GM18499 (cell line): ENCODE results near the gene MSI2.

ENCODE experiments used
- ATAC-seq: cut with Tn5 transposase; IDR thresholded peaks from one replicate; pipeline ENCODE4 v1.9.1; 2021; ENCODE audit warnings: moderate number of reproducible peaks; ENCODE audit not compliant: insufficient read depth, unreplicated experiment

Gene MSI2

DNA sequence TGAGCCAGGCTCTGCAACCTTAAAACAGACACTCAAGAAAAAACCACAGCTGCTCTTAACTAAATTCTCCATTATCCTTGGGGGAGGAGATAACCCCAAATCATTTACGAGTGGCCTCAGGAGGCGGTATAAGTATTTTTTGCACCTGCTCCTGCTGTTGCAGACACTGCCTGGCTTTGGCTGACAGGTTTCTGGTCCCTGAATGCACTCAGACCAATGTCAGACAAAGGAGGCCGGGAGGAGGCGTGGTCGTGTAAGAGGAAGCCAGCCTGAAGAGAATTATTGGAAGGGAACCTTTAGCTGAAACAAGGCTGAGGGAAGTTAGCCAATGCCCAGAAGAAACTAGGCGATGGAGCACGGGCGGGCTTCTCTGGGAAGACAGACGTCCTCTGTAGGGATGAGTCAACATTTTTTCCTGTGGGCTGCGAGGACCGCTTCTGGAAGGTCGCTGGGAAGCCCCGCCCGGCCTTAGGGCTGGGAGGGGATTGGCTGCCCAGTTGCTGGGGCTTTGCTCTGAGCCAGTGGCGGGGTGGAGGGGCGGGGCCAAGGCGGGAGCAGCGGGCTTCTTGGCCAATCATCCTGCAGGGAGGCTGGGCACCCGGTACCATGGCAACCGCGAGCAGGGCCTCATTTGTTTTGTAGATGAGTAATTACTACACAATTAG lies 406.5 kb downstream of the MSI2 start:
- no peak for ATAC-seq

DNA sequence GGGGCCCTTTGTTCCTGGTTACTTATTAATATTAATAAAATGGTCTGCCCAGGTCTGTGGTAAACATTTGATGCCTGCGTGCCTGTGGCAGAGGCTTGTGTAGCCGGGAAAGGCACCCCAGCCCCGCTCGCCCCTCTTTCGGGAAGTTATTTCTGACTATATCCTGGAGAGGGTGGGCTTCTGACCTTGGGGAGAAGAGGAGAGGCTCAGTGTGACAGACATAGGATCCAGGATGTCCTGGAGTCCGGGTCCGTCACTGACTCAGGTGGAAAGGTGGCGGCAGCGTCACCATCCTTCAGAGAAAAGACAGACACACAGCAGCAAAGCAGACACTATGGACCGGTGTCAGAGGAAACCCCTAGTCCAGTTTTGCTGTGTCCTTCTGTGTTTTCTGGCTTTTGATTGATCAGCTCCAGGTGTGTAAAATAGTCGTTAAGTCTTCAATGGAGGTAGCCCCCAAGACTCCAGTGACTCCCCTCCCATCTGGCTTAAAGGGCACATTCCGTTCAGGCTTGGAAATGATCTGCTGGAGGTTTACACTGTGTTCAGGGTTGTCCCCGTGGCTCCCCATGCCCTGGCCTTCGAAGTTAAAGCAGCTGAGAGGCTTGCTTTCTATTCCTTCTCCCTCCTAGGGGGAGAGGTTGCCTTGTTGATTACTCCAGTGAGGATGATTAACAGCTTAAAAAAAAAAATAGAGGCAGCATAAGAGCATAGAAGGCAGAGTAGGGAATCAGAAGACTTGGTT lies 407.2 kb downstream of the MSI2 start:
- ATAC-seq = no peak

DNA sequence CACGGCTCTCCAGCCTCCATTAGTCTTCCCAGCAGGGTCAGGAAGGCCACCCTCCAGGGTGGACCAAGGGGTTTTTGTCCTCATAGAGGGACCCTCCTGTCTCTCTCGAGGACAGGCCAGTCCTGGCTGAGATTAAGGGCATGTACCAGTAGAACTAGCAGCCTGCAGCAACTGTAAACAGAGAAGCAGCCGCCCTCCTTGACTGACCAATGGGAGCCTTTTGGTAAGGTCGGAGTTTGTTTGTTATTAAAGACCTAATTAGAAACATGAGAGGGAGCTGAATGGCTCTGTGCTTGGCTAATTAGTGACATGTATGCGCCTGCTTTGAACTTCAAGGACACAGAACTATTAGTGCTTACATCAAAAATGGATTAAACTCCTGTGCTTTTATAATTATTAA lies 408.8 kb downstream of the MSI2 start:
- no peak for ATAC-seq

DNA sequence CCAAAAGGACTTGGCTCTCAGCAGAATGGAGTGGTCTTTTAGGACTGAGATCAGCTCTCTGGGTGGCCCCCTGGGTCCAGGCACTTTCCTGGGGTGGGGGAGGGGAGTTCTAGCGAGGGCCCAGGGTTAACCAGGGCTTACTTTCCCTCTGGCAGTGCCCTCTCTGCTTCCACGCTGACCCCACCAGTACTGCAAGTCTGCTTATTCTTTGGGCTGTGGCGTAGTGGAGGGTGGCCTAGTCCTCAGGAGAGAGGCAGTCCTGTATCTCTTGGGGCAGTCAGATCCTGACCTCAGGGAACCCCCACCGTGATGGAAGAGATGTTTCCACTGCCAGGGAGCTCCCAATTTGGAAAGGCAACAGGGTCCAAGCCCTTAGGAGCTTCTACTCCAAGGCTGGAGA lies 409.4 kb downstream of the MSI2 start:
- ATAC-seq = no peak

DNA sequence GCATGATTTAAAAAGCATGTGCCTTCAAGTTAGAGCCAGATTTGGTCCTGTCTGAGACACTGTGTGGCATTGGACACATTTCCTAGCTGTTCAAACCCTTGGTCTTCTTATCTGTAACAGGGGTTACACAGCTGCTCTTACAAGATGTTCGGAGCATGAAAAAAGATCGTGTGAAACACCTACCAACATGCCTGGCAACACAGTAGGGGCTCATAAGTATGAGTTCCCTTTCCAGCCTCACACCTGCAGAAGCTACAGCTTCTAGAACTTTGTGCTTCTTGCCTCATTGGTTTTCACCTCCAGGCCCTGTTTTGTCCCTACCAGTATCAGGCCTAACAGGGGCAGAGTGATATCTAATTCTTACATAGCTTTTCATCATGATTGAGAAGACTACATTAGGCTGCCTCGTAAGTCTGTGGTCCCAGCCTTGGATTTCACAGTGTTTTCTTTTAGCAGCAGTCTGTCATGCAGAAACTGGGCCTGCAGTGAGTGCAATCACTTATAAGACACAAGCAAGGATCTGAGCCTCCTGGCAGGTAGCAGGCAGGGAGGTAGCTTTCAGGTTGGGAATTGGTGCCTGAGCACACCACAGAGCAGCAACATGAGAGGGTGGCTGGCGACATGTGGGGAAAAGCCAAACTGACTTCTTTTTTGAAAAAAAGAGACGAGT lies 410.0 kb downstream of the MSI2 start:
- no peak for ATAC-seq

DNA sequence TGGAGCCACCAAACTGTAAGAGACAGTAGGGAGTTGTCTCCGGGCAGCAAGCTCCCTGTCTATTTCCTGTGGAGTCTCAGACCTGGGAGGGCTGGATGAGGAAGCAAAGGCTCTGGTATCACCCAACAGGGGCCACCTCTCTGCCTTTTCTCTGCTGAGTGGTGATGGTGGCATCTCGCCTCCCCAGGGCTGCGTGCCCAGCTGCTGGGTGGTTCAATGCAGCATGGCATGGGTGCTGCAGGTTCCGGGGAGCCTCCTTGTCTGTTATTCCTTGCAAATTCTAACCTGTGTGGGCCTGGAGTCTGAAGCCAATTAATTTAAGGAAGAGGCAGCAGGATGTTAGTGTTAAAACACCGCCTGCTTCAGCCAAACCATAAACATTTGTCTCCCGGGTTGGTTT lies 410.6 kb downstream of the MSI2 start:
- ATAC-seq = no peak

DNA sequence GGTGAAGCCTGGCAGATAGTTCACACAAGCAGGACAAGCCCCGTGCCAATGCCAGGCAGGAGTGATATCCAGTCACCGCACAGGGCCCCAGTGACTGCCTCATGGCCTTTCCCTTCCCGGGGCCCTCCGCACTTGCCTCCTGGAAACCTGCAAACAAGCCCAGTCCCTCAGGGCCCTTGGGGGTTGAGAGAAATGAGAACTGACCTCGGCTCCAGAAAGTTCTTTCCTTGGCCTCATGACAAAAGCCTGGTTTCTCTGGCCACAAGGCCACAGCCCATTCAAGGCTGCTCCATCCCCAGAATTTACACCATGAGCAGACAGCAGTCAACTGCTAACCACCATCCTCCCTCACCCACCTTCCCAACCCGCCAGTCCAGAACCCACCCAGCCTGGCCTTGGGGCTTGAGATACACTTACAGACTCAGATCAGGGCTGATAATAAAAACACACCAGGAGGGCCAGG lies 411.2 kb downstream of the MSI2 start:
- ATAC-seq = no peak

DNA sequence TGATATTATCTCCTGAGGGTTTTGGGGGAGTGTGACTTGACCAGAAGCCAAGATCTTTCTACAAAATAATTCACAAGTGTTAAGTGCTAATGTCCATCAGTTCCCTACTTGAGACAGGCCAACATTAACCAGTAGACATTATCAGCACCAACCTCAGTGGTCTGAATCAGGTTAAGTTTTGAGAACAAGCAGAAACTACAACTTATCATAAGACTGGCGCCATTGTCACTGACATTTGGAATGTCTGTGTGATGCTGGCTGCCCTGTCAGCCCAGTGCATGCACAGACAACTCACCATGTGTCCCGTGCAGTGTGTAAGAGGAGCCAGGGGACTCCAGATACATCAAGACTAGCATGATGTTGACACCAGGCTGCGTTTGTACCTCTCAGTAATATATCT lies 412.0 kb downstream of the MSI2 start:
- ATAC-seq = no peak

DNA sequence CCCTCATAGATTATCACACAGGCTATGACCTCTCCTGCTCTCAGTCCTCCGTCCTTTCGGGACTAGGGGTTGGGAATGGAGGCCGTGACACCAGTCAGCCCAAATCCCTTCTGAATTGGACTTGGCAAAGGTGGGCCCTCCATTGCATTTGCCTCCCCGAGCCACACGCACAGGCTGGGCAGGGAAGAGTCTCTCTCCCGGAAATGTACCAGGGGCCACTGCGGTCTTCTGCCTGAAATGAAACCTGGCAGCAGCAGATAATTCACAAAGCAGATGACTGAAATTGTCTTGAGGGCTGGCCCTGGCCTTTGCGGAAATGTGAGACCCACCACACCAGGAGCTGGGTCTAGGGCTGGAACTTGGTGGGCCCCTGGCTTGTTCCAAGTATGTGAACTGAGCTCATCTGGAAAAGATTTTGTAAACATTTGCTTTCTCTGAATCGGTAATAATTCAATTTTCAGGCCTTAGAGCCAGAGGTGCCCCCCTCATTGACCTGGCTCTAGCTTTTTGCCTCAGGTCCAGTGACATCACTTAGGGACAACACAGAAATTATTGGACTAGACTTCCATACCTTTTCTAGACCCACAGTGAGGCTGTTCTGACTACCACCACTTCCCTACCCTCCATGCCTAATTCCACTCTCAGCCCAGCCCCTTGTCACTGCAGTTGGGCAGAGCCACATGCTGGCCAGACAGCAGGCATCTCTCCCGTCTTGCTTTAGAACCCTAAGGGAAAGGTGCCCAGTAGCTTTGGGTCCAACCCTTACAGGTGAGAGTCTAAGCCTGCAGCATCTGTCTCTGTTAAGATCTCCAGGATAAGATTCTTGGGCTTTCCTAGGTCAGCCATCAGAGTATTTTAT lies 413.6 kb downstream of the MSI2 start:
- ATAC-seq = no peak

DNA sequence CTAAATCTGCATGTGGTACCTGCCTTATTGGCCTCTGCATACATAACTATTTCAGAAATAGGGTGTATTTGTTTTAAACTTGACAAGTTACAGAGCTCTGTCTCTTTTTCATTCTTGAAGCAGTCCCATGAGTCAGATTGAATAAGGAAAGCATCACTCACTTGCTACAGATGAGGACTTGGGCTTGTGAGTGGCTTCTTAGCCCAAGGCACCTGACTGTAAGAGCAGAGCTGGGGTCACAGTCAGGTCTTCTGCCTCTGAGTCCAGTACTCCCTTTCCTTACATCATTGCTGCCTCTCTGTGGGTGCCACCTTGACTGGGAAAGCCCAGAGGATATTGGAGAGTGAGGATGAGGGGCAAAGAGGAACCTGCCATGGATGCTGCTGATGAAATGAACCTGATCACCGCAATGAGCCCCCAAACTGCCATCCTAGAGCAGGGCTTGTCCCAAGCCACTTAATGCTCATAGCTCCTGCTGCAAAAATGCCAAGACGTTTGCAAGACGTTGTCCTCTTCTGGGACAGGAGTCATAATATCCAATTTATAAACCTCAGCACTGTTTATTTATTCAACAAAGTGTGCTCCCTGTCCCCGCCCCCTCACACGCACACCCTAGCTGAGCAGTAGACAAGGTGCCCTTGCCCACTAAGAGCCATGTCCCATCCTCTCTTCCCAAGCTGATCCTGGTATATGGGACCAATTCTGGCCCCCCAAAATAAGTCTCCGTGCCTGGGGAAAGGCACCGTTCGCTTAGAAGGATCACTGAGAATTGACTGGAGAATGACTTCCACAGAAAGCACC lies 414.6 kb downstream of the MSI2 start:
- no peak for ATAC-seq

DNA sequence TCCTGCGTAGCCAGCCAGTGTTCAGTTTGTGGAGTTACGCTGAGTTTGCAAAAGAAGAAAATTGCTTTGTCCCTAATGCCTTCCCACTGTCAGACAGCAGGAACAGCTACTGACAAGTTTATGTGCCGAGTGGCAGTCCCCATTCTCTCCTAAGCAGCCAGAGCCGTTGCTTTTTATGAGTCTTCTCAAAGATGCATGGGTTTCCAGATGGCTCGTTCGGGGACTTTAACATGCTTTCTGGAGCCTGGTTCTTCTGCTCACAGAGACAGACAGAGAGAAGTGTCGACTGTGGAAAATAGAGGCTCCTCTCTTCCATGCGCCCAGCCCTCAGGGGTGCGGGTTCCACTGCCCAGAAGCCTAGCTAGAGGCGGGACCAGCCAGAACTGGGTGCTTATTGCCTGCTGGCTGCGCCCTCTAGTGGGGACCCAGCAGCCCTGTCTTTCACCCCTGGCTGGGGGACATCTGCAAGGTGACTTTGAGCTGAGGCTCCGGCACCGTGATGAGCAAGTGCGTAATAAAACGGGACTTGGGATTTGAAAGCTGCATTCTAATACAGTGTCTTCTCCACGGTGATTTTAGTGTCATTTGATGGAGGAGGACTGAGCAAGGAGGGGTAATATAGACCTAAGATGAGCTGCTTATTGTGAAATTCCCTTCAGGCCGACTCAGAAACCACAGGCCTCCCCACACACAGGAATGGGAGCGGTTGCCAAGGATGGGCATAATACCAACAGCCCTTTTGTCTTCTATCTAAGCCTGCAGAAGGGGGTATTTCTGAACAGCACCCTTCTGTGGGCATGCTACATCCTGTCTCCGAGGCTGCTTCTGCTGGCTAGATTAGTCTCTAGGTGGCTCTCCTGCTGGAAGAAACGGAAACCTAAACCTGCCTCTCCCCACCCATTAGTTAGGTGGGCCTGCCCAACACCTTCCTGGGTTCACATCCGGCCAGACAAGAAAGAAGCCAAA lies 415.6 kb downstream of the MSI2 start:
- no peak for ATAC-seq

DNA sequence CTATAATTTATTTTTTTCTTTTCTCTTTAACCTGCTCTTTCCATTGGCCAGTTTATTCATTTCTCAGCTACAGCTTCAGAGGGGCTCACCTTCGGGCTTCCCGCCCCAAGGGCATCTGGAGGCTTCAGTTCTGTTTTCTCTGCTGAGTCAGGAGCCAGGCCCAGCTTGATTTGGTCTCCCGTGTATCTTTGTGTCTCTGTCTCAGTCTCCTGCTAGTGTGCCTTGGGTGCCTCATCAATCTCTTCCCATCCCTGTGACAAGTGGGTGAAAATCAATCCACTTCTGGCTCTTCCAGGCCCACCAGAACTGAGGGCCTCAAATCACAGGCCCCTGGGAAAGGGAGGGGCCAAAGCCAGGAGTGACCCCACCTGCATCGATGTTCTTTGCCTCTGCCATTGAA lies 416.6 kb downstream of the MSI2 start:
- ATAC-seq = no peak

DNA sequence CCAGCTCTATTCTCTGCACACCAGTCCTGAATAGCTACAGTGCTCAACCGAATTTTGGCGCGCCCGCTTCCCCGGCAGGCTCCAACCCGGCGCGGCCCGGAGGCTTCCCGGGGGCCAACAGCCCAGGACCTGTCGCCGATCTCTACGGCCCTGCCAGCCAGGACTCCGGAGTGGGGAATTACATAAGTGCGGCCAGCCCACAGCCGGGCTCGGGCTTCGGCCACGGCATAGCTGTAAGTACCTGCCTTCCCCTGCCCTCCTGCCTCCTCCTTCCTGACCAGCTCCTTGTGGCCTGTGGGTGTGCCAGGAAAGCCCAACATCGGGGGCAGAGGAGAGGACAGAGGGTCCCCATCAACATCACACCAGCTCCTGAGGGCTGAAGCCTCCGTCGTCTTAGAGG lies 418.6 kb downstream of the MSI2 start:
- no peak for ATAC-seq

DNA sequence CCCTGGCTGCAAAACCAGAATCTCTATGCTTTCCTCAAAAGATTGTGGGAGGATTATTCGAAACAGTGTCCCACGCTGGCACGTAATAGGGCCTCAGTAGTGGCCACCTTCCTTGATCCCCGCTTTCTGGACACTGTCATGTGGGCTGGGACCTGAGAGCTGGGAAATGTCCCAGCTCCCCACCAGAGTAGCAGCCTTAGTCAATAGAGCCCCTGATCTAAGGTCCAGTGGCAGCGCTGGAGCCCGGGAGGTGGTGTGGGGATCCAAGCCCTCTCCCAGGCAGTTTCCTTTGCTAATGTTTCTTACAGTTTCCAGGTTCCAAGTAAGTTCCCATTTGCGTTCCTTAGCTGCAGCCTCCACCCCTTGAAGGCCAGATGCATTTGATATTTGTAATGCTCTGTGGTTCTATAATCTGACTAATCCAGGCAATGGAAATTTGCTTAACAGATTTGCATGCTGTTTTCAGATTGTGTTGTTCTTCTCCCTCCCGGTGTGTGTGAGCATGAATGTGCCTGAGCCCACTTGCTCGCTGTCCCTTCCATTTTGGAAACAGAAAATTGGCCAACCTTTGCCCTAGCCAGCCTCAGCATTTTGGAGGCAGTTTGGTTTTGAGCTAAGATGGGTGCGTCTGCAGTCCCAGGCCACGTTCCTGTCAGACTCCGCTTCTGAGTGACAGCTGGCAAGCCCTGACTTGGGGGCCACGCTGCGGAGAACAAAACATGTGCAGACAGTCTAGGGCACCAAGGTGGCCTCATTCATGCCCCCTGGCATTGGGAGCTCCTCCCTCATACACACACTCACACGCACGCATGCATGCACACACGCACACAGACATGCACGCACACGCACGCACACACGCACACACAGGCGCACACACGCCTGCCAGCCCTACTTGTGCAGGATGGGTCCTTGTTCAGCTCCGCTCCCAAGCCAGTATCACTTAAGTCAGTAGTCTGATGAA lies 419.4 kb downstream of the MSI2 start:
- no peak for ATAC-seq

DNA sequence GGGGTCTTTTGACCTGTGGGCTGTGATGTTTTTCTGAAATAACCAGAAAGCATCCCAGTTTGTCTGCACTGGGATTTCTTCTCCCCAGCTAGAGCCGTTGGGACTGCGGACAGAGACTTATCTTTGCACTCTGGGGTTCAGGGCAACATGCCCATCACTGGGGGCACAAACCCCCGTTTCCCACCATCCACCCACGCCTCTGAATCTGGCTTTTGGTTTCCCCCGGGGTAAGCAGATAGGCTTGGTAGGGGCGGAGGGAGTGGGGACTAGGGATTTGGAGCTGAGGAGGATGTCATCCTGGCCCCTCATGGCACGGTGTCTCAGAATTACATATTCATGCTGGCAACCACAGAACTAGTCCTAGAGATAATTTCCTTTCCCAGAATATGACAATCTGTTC lies 420.2 kb downstream of the MSI2 start:
- no peak for ATAC-seq

DNA sequence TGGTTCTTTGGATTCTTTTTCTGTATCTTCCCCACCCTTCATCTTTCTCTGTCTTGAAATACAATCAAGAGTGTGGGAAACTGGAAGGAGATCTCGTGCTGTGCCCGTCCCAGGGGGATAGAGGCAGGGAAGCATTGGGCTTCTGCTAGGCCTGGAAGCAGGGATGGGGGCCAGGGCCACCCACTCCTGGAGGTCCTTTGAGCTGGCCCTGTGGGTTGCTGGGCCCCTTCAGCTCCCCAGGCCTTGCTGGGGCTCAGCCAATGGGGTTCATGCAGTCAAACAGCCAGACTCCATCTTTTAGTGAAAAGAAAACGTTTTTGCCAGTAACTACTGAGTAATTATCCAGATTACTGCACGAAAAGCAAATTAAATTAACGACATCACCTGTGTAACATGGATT lies 421.0 kb downstream of the MSI2 start:
- ATAC-seq = no peak

DNA sequence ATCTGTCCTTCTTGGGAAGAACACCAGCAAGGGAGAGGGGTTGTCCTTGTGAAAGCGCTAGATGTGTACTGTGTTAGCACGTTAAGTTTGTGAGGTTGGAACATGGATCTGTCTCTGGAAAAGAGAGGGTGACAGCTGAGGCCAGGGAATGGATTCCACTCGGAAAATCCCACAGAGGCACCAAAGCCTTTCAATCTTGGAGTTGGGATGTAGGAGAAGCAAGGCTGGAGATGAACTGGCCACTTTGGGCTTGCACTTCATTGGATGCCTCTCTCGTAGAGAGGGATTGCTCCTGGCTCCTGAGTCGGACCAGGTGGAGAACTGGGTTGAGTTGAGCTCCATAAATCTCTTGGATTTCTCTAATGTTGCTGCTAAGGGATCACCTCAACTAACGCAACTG lies 421.5 kb downstream of the MSI2 start:
- no peak for ATAC-seq

DNA sequence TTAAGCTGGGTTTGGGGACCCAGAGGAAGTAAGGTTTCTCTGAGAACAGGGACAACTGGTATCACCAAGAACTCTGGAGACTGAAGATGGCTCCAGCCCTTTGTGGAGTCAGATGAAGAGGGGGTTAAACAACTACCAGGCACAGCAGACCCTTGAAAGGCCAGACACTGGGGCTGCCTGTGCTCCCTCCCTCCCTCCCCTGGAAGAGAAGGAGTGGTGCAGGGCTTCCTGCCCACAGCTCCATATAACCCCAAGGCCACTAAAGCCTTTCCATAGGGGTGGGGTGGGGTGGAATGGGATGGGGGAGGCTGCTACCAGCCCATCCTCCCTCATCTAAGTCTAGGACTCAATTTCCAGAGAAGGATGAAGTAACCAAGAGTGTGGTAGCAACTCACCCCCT lies 422.1 kb downstream of the MSI2 start:
- no peak for ATAC-seq
